Chondrocyte (in vitro differentiated cells): ENCODE data around the gene FOXF1. TPM values are rescaled to one million over a fixed set of nuclear protein-coding genes. Genes with fewer than 3 reads are reported as not detected.

ENCODE experiments used
- DNase-seq: peaks from one replicate; pipeline ENCODE4 v3.0.0; 2021; ENCODE audit warnings: mixed read lengths, low spot score
- H3K27ac Mint-ChIP-seq: one replicate; pipeline ENCODE4 v1.8.0; 2021; ENCODE audit warnings: mild to moderate bottlenecking, moderate library complexity, mixed read lengths; ENCODE audit not compliant: unreplicated experiment
- H3K27me3 Mint-ChIP-seq: 2 replicates; pipeline ENCODE4 v1.8.0; 2021; ENCODE audit warnings: low read depth, mixed read lengths
- H3K36me3 Mint-ChIP-seq: 2 replicates; pipeline ENCODE4 v1.8.0; 2021; ENCODE audit warnings: low read depth, mixed read lengths
- H3K4me1 Mint-ChIP-seq: 2 replicates; pipeline ENCODE4 v1.8.0; 2021; ENCODE audit warnings: low read depth, mild to moderate bottlenecking, mixed read lengths
- H3K4me3 Mint-ChIP-seq: one replicate; pipeline ENCODE4 v1.8.0; 2021; ENCODE audit warnings: mild to moderate bottlenecking, moderate library complexity, mixed read lengths; ENCODE audit not compliant: unreplicated experiment
- H3K9me3 Mint-ChIP-seq: 2 replicates; pipeline ENCODE4 v1.8.0; 2021; ENCODE audit warnings: low read depth, mixed read lengths
- total RNA-seq: library from RNA; stranded (reverse); gene quantifications from 3 replicates; pipeline ENCODE4 v1.2.1, GENCODE V29; 2021
- TF ChIP-seq, protein P1 (sequence below): fragments of 200-600 bp; sonication (generic); IDR thresholded peaks from 2 replicates; pipeline ENCODE4 v1.5.0; 2021; ENCODE audit warnings: antibody characterized with exemption, mild to moderate bottlenecking, moderate library complexity

Gene FOXF1
- total RNA-seq, 1 donor from 2014 or later = not detected

DNA sequence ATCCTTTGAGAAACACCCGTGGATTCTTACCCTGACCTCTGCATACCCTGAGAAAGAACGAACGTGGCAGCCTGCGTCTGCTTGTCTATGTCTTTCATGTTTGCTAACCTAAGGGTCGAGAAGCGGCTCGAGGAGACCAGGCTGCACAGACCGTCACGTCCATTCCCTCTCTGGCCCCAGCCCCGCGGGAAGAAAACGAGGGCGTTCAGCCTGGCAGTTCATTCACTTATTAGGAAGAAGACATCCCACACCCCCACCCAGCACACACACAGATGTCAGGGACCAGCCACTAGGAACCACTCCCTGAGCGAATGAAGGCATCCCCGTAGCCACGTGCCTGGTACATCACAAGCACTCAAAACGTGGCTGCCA, 45.4 kb downstream of the FOXF1 start:
- H3K36me3 Mint-ChIP-seq = no peaks in the 10 kb centered on the region
- no peaks in the 10 kb centered on the region for H3K27me3 Mint-ChIP-seq
- peak overlapping the region; percentile 94 for H3K27ac Mint-ChIP-seq
- H3K9me3 Mint-ChIP-seq = no peaks in the 10 kb centered on the region
- no peak for DNase-seq
- peak overlapping the region; percentile 84 for H3K4me3 Mint-ChIP-seq
- H3K4me1 Mint-ChIP-seq = peaks cover 18% of the 10 kb centered on the region
- TF ChIP-seq, protein P1, sequence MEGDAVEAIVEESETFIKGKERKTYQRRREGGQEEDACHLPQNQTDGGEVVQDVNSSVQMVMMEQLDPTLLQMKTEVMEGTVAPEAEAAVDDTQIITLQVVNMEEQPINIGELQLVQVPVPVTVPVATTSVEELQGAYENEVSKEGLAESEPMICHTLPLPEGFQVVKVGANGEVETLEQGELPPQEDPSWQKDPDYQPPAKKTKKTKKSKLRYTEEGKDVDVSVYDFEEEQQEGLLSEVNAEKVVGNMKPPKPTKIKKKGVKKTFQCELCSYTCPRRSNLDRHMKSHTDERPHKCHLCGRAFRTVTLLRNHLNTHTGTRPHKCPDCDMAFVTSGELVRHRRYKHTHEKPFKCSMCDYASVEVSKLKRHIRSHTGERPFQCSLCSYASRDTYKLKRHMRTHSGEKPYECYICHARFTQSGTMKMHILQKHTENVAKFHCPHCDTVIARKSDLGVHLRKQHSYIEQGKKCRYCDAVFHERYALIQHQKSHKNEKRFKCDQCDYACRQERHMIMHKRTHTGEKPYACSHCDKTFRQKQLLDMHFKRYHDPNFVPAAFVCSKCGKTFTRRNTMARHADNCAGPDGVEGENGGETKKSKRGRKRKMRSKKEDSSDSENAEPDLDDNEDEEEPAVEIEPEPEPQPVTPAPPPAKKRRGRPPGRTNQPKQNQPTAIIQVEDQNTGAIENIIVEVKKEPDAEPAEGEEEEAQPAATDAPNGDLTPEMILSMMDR = no peak

DNA sequence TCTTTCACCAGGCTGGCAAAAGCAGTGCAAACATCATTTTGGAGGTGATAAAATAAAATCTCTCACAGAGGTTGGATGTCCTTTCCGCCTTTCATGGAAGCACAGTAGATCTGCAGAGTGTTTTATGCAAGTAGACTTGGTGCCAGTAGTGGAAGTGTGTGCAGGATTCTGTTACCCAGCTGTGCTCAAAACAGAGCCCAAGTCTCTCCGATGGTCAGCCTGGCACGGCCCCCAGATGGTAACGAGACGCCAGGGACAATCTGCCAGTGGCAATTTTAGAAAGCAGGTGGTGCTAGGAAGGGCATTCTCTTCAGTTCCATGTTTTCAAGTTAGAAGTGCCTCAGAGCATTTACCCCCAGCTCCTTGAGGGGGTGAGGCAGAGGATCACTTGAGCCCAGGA, 46.2 kb downstream of the FOXF1 start:
- TF ChIP-seq, protein P1 = no peak
- Mint-ChIP-seq H3K27me3 (no peaks in the 10 kb centered on the region), H3K36me3 (no peaks in the 10 kb centered on the region), H3K4me1 (peaks cover 18% of the 10 kb centered on the region), H3K9me3 (no peaks in the 10 kb centered on the region), H3K4me3 (no peak overlapping the region), H3K27ac (no peak overlapping the region)
- no peak for DNase-seq

DNA sequence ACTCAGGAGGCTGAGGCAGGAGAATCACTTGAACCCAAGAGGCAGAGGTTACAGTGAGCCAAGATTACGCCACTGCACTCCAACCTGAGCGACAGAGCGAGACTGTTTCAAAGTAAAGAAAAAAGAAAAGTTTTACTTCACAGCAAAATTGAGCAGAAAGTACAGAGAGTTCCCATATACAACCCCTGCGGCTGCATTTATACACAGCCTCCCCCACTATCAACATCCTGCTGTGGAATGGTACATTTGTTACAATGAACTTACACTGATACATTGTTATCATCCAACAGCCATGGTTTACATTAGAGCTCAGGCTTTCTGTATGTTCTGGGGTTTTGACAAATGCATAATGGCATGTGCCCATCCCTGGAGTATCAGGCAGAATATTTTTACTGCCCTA, 47.3 kb downstream of the FOXF1 start:
- peaks cover 18% of the 10 kb centered on the region for H3K4me1 Mint-ChIP-seq
- no peaks in the 10 kb centered on the region for H3K36me3 Mint-ChIP-seq
- H3K27ac Mint-ChIP-seq = no peak overlapping the region

DNA sequence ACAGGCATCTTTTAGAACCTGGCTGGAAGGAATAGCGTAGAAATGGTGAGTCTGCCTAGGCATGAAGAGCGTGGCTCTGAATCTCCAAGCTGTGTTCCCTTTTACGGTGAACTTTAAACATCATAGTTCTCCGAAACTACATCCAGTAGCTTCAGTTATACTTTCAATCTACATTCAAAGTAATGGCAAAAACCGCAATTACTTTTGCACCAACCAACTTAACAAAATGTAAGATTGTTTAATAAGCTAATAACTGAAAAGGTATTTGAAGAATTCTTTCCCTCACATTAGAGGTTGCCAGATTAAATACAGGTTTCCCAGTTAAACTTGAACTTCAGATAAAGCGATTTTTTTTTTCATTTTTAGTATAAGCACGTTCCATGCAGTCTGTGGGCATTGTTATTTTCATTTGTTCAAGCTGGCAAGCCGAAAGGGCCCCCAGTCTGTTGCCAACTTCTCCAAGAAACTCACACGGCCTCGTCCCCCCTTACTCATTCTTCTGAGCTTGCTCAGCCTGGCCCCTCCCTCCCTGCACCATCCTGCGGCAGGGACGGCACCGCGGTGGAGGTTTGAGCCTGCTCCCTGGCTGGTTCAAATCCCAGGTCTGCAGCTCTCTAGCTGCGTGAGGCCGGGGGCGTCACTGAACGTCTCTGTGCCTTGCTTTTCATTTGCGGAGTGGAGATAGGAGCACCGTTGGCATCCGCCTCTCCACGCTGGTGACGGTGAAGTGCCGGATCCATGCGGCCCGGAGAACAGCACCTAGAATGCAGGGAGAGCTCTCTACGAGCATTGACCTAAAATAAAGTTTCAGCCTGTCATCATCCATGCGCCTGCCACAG, 48.2 kb downstream of the FOXF1 start:
- H3K36me3 Mint-ChIP-seq = no peaks in the 10 kb centered on the region
- TF ChIP-seq, protein P1 = no peak
- no peak for DNase-seq
- peaks cover 26% of the 10 kb centered on the region for H3K4me1 Mint-ChIP-seq
- no peaks in the 10 kb centered on the region for H3K27me3 Mint-ChIP-seq
- no peak overlapping the region for H3K4me3 Mint-ChIP-seq
- peak overlapping the region; percentile 8 for H3K27ac Mint-ChIP-seq
- H3K9me3 Mint-ChIP-seq = no peaks in the 10 kb centered on the region

More for the DNA sequence above, 47.3 kb downstream of the FOXF1 start:
- DNase-seq = no peak
- H3K27me3 Mint-ChIP-seq = no peaks in the 10 kb centered on the region
- TF ChIP-seq, protein P1 = no peak
- H3K4me3 Mint-ChIP-seq = no peak overlapping the region
- H3K9me3 Mint-ChIP-seq = no peaks in the 10 kb centered on the region

DNA sequence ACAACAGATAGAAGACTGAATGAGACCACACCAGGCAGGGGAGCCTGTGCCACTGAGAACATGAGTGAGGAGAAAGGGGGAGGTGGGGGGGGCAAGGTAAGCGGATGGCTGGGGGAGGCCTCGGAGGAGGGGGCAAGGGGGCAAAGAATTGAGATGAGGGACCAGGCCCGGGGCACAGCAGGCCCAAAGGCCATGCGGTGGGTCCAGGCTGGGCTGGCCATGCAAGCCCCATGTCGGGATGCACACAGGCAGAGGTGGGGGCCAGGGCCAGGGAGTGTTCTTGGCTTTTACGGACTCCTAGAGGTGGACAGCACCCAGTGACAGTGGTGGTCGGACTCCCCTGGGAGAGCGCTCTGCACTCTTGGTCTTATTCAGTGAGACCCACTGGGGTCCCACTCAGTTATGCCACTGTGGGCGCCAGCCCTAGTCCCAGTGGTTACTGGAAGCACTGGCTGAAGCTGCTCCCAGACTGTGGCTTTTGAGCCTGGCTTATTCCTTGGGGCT, 49.5 kb downstream of the FOXF1 start:
- Mint-ChIP-seq H3K4me1 (peaks cover 30% of the 10 kb centered on the region), H3K27me3 (no peaks in the 10 kb centered on the region), H3K27ac (no peak overlapping the region), H3K9me3 (no peaks in the 10 kb centered on the region), H3K36me3 (no peaks in the 10 kb centered on the region), H3K4me3 (no peak overlapping the region)
- TF ChIP-seq, protein P1 = no peak
- DNase-seq = no peak
